Activated CD8-positive, alpha-beta T cell treated with anti-CD3 and anti-CD28 coated beads for 36 hours (primary cell): ENCODE measurements around the gene COL10A1. TPM values are rescaled to one million over a fixed set of nuclear protein-coding genes. Genes with fewer than 3 reads are reported as not detected.

Source experiments
- ATAC-seq: fragments of 200-7000 bp; cut with Tn5 transposase; one replicate; pipeline ENCODE4 v1.10.0; 2021; ENCODE audit warnings: mild to moderate bottlenecking, moderate library complexity
- CTCF ChIA-PET: fragments of 350-600 bp; sonication (Branson Sonifier 250); formaldehyde crosslinking; loops from one replicate; lab custom pipeline; 2021; ENCODE audit warnings: antibody characterized with exemption; lab: Charles Lee
- POLR2A ChIA-PET: fragments of 350-600 bp; sonication (Branson Sonifier 250); formaldehyde crosslinking; loops from one replicate; lab custom pipeline; 2021; ENCODE audit warnings: antibody characterized with exemption; lab: Charles Lee
- DNase-seq: peaks from one replicate; pipeline ENCODE4 v3.0.0-alpha.2; 2020
- H3K27ac Mint-ChIP-seq: one replicate; pipeline ENCODE4 v1.8.0; 2021; ENCODE audit warnings: mild to moderate bottlenecking, mixed read lengths
- H3K27me3 Mint-ChIP-seq: one replicate; pipeline ENCODE4 v1.8.0; 2021; ENCODE audit warnings: mixed read lengths
- H3K36me3 Mint-ChIP-seq: one replicate; pipeline ENCODE4 v1.8.0; 2021; ENCODE audit warnings: low read depth, mixed read lengths
- H3K4me1 Mint-ChIP-seq: one replicate; pipeline ENCODE4 v1.8.0; 2021; ENCODE audit warnings: low read depth, mixed read lengths
- H3K4me3 Mint-ChIP-seq: one replicate; pipeline ENCODE4 v1.8.0; 2021; ENCODE audit warnings: mild to moderate bottlenecking, moderate library complexity, mixed read lengths
- H3K9me3 Mint-ChIP-seq: one replicate; pipeline ENCODE4 v1.8.0; 2021; ENCODE audit warnings: mixed read lengths
- CTCF ChIP-seq: fragments of 200-600 bp; IDR thresholded peaks from one replicate; pipeline ENCODE4 v1.8.0; 2022; ENCODE audit warnings: antibody characterized with exemption, mild to moderate bottlenecking
- intact Hi-C: fragments of 100-400 bp; cut with micrococcal nuclease; formaldehyde crosslinking; loops from one replicate; pipeline ENCODE4 v1.10.0; 2022
- total RNA-seq, 2 experiments: library from RNA; stranded (reverse); gene quantifications; one replicate each; pipeline ENCODE4 v1.2.3, GENCODE V29; 2021

The COL10A1 gene
- total RNA-seq, 2 experiments from 2014 or later, result not detected

- DNase-seq (no peak), ATAC-seq (no peak)
- H3K4me3 Mint-ChIP-seq, result no peak overlapping the region
- no peaks in the 10 kb centered on the region for H3K27me3 Mint-ChIP-seq
- H3K27ac Mint-ChIP-seq, result no peak overlapping the region
- peak; percentile 43 for TF ChIP-seq CTCF
- ChIA-PET POLR2A (no interaction called here), CTCF (interaction anchor here (0.9 kb wide), 1 partner anchor 13 kb away, joined by 3 read pairs; no protein-coding TSS in a partner anchor)
- intact Hi-C loops, result no loop called here
- H3K9me3 Mint-ChIP-seq, result no peaks in the 10 kb centered on the region
- no peaks in the 10 kb centered on the region for H3K4me1 Mint-ChIP-seq
- H3K36me3 Mint-ChIP-seq, result peaks cover 20% of the 10 kb centered on the region
Observed at GRCh38 chr6:116115781-116116180, 10.2 kb downstream of the COL10A1 start.

- Mint-ChIP-seq H3K27me3 (no peaks in the 10 kb centered on the region), H3K4me1 (no peaks in the 10 kb centered on the region), H3K36me3 (peaks cover 30% of the 10 kb centered on the region), H3K9me3 (no peaks in the 10 kb centered on the region), H3K4me3 (no peak overlapping the region), H3K27ac (no peak overlapping the region)
- CTCF ChIA-PET, result interaction anchor here (2.4 to 3.1 kb wide), 4 partner anchors 10 to 24 kb away, joined by 8 to 33 read pairs (median 14); partner anchors contain the start of gene NT5DC1
- intact Hi-C loops, result no loop called here
- ATAC-seq (no peak), DNase-seq (no peak)
- TF ChIP-seq CTCF, result no peak
- POLR2A ChIA-PET, result interaction anchor here (1.1 to 1.5 kb wide), 2 partner anchors 12 to 46 kb away, joined by 3 to 6 read pairs; partner anchors contain the start of gene NT5DC1
Observed at GRCh38 chr6:116113386-116113785, 12.5 kb downstream of the COL10A1 start.

GRCh38 chr6:116111552-116112528 is 14.1 kb downstream of the COL10A1 start:
- POLR2A ChIA-PET, result interaction anchor here (0.8 kb wide), 1 partner anchor 11 kb away, joined by 3 read pairs; no protein-coding TSS in a partner anchor
- DNase-seq (peak; percentile 69), ATAC-seq (peak; percentile 66)
- intact Hi-C loops, result no loop called here
- TF ChIP-seq CTCF, result peak; percentile 57
- CTCF ChIA-PET, result interaction anchor here (0.6 to 3.1 kb wide), 20 partner anchors 8 to 135 kb away, joined by 3 to 33 read pairs (median 4); partner anchors contain the start of genes COL10A1 and NT5DC1
- no peak overlapping the region for H3K4me3 Mint-ChIP-seq
- no peaks in the 10 kb centered on the region for H3K27me3 Mint-ChIP-seq
- no peaks in the 10 kb centered on the region for H3K9me3 Mint-ChIP-seq
- peaks cover 31% of the 10 kb centered on the region for H3K36me3 Mint-ChIP-seq
- no peaks in the 10 kb centered on the region for H3K4me1 Mint-ChIP-seq
- H3K27ac Mint-ChIP-seq, result no peak overlapping the region

- POLR2A ChIA-PET, result interaction anchor here (0.5 kb wide), 1 partner anchor 70 kb away, joined by 3 read pairs; no protein-coding TSS in a partner anchor
- no peaks in the 10 kb centered on the region for H3K9me3 Mint-ChIP-seq
Observed at GRCh38 chr6:116108836-116109235, 17.1 kb downstream of the COL10A1 start.

More at GRCh38 chr6:116108836-116109235, 17.1 kb downstream of the COL10A1 start:
- Mint-ChIP-seq H3K4me3 (no peak overlapping the region), H3K4me1 (peaks cover 23% of the 10 kb centered on the region), H3K27me3 (no peaks in the 10 kb centered on the region), H3K36me3 (peaks cover 33% of the 10 kb centered on the region), H3K27ac (no peak overlapping the region)
- intact Hi-C loops, result no loop called here
- TF ChIP-seq CTCF, result no peak
- ATAC-seq (no peak), DNase-seq (no peak)
- CTCF ChIA-PET, result interaction anchor here (0.9 to 1.1 kb wide), 3 partner anchors 11 to 98 kb away, joined by 3 to 4 read pairs (median 3); no protein-coding TSS in a partner anchor
